Common myeloid progenitor, CD34-positive (primary cell): Measurements from ENCODE around the gene CD320.
A peak's percentile ranks its signal among the peaks of the same experiment; 100 is the strongest.
"Not testable (repeated sequence)": the region's sequence is repeated elsewhere in the genome, so short reads cannot be mapped to it uniquely, and the experiment has no call there.

Source experiments
- CTCF ChIA-PET: fragments of 350-600 bp; sonication (Branson Sonifier 250); formaldehyde crosslinking; loops from one replicate; lab custom pipeline; 2021; ENCODE audit warnings: antibody characterized with exemption; lab: Charles Lee
- POLR2A ChIA-PET: fragments of 350-600 bp; sonication (Branson Sonifier 250); formaldehyde crosslinking; loops from one replicate; lab custom pipeline; 2021; ENCODE audit warnings: antibody characterized with exemption; lab: Charles Lee
- DNase-seq, 3 donors: peaks; one replicate each; pipeline versions ENCODE4 v3.0.0 to v3.0.0-alpha.2; 2013
- H3K27ac ChIP-seq, 2 experiments: 1 replicate in 1 of 2; 2 replicates in 1 of 2; pipeline ENCODE4 v1.7.0; 2013; ENCODE audit warnings: inconsistent platforms in 2 of 2, low read length in 2 of 2, mild to moderate bottlenecking in 2 of 2, low read depth in 1 of 2, moderate library complexity in 1 of 2; ENCODE audit not compliant: severe bottlenecking in 2 of 2, insufficient read depth in 1 of 2, poor library complexity in 1 of 2
- H3K27me3 ChIP-seq, 5 experiments: replicated peaks in 2 of 5; 1 replicate in 3 of 5; 2 replicates in 2 of 5; pipeline versions ENCODE4 v1.6.1 to v1.7.0; 2013; ENCODE audit warnings: low read length in 4 of 5, mild to moderate bottlenecking in 2 of 5, moderate library complexity in 2 of 5, inconsistent platforms in 1 of 5; ENCODE audit not compliant: insufficient read depth in 5 of 5, control insufficient read depth in 4 of 5
- H3K36me3 ChIP-seq, 4 experiments: 1 replicate in 2 of 4; 2 replicates in 2 of 4; pipeline versions ENCODE4 v1.6.1 to v1.7.0; 2013; ENCODE audit warnings: low read length in 3 of 4, control low read depth in 1 of 4, mild to moderate bottlenecking in 1 of 4; ENCODE audit not compliant: control insufficient read depth in 4 of 4, insufficient read depth in 4 of 4
- H3K4me1 ChIP-seq, 4 experiments: 1 replicate in 3 of 4; 2 replicates in 1 of 4; pipeline versions ENCODE4 v1.6.1 to v1.7.1; 2013; ENCODE audit warnings: low read length in 3 of 4, mild to moderate bottlenecking in 3 of 4, control low read depth in 1 of 4, inconsistent platforms in 1 of 4, moderate library complexity in 1 of 4; ENCODE audit not compliant: control insufficient read depth in 4 of 4, insufficient read depth in 4 of 4; ENCODE audit errors: control extremely low read depth in 1 of 4
- H3K4me3 ChIP-seq, 7 experiments: 1 replicate in 4 of 7; 2 replicates in 3 of 7; pipeline versions ENCODE4 v1.5.1 to v1.7.0; 2013; ENCODE audit warnings: mild to moderate bottlenecking in 7 of 7, low read length in 6 of 7, moderate library complexity in 6 of 7, inconsistent platforms in 2 of 7, low read depth in 2 of 7, control low read depth in 1 of 7; ENCODE audit not compliant: insufficient read depth in 4 of 7, control insufficient read depth in 1 of 7; ENCODE audit errors: extremely low read depth in 1 of 7
- H3K9me3 ChIP-seq, 5 experiments: 1 replicate in 4 of 5; 2 replicates in 1 of 5; pipeline versions ENCODE4 v1.6.1 to v1.7.1; 2013; ENCODE audit warnings: low read length in 4 of 5, mild to moderate bottlenecking in 2 of 5, inconsistent platforms in 1 of 5, low read depth in 1 of 5, moderate library complexity in 1 of 5; ENCODE audit not compliant: control insufficient read depth in 4 of 5, insufficient read depth in 2 of 5; ENCODE audit errors: control extremely low read depth in 1 of 5
- WGBS: methylation state at CpG from one replicate; pipeline ENCODE4 v1.1.5; 2013; ENCODE audit not compliant: insufficient coverage; 5-methylcytosine and 5-hydroxymethylcytosine counted together

CD320 gene

GRCh38 chr19:8319807-8320520 lies 11.8 kb upstream of the CD320 start:
- ChIA-PET CTCF (interaction anchor here (0.7 to 1.6 kb wide), 3 partner anchors 9 to 11 kb away, joined by 3 to 4 read pairs (median 3); no protein-coding TSS in a partner anchor), POLR2A (interaction anchor here (1.6 kb wide), 1 partner anchor 14 kb away, joined by 4 read pairs; no protein-coding TSS in a partner anchor)
- peak overlapping the region in 1 of 2 experiments; percentile 97 for H3K27ac ChIP-seq
- H3K9me3 ChIP-seq, result no peaks in the 10 kb centered on the region
- peaks cover 5 to 44% (median 37%) of the 10 kb centered on the region in 4 experiments for H3K4me1 ChIP-seq
- H3K4me3 ChIP-seq, result peak overlapping the region; percentile 87 to 100 (median 93)
- DNase-seq, result no peak
- peaks cover 0 to 29% (median 17%) of the 10 kb centered on the region in 4 experiments for H3K36me3 ChIP-seq
- no peaks in the 10 kb centered on the region for H3K27me3 ChIP-seq
- whole genome bisulfite sequencing, result 96% methylated on average over 10 of the region's 19 CpGs

DNA sequence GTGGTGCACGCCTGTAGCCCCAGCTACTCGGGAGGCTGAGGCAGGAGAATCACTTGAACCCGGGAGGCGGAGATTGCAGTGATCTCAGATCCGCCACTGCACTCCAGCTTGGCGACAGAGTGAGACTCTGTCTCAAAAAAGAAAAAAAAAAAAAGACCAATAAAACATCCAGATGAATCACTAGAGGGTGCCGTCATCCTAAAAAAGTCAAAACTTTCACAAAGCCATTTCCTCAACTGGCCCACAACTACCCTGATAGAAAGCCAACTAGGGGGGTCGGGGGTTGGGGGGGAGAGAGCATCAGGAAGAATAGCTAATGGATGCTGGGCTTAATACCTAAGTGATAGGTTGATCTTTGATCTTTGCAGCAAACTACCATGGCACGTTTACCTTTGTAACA lies 10.7 kb upstream of the CD320 start:
- H3K27ac ChIP-seq, H3K4me3 ChIP-seq, POLR2A ChIA-PET, H3K9me3 ChIP-seq, H3K27me3 ChIP-seq: not testable (repeated sequence)
- CTCF ChIA-PET, result interaction anchor here (0.9 kb wide), 1 partner anchor 9 kb away, joined by 5 read pairs; no protein-coding TSS in a partner anchor
- peak in 2 of 3 donors; percentile 53 to 57 for DNase-seq
- Histone ChIP-seq H3K36me3 (peaks cover 0 to 33% (median 20%) of the 10 kb centered on the region in 4 experiments), H3K4me1 (peaks cover 5 to 38% (median 33%) of the 10 kb centered on the region in 4 experiments)
- 100% methylated on average over 1 of the region's 9 CpGs for WGBS

DNA sequence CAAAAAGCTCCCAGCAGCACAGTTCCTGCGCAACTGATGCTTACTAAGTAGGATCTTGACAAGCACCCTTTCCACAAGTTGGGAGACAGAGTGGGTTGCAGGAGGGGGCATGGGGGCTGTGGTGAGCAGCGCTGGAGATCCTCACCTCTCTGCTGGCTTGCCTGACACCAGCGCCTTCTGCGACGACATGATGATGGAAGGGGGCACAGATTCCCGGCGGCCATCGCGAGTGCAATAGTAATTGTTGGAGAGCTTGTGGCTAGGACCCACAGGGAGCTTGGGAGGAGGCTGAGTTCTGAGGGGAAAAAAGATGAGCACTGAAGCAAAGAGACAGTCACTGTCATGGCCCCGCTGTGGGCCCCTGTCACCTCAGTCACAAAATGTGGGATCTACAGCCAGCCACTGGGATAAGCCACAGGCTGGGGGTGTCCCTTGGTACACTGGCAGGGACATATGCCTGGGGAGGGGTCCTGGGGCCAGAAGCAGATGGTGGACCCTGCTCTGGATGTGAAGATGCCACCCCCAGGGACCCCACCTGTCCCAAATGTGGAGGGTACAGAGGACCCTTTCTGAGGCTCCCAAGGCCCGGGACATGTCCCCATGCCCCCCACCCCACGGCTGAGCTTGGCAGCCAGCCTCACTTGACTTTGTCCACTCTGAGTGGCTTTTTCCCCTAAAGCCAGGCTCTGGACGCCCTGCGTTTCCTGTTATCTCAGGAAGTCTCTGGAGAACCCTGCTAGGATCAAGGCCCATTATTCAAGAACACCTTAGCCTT lies 8.4 kb upstream of the CD320 start:
- ChIA-PET CTCF (interaction anchor here (0.6 to 0.8 kb wide), 2 partner anchors 10 to 1882 kb away, joined by 3 read pairs; no protein-coding TSS in a partner anchor), POLR2A (no interaction called here)
- WGBS, result 94% methylated on average over 13 of the region's 14 CpGs
- DNase-seq, result no peak
- H3K27ac ChIP-seq, result no peak overlapping the region
- H3K4me1 ChIP-seq, result peaks cover 3 to 22% (median 15%) of the 10 kb centered on the region in 4 experiments
- no peak overlapping the region for H3K4me3 ChIP-seq
- no peaks in the 10 kb centered on the region for H3K27me3 ChIP-seq
- H3K36me3 ChIP-seq, result peaks cover 3 to 36% (median 20%) of the 10 kb centered on the region in 4 experiments
- H3K9me3 ChIP-seq, result no peaks in the 10 kb centered on the region

GRCh38 chr19:8314981-8315640 lies 7.0 kb upstream of the CD320 start:
- H3K27me3 ChIP-seq, H3K4me3 ChIP-seq, CTCF ChIA-PET, DNase-seq, POLR2A ChIA-PET, H3K9me3 ChIP-seq, H3K27ac ChIP-seq: not testable (repeated sequence)
- WGBS, result 93% methylated on average over 6 of the region's 11 CpGs
- peaks cover 0 to 14% (median 8%) of the 10 kb centered on the region in 4 experiments for H3K4me1 ChIP-seq
- peaks cover 3 to 48% (median 26%) of the 10 kb centered on the region in 4 experiments for H3K36me3 ChIP-seq

GRCh38 chr19:8311461-8312260 lies 3.5 kb upstream of the CD320 start:
- Histone ChIP-seq H3K36me3 (peaks cover 3 to 54% (median 32%) of the 10 kb centered on the region in 4 experiments), H3K9me3 (no peaks in the 10 kb centered on the region), H3K27ac (no peak overlapping the region), H3K4me1 (peaks cover 5 to 22% (median 19%) of the 10 kb centered on the region in 4 experiments), H3K4me3 (no peak overlapping the region), H3K27me3 (peaks cover 0 to 8% (median 0%) of the 10 kb centered on the region in 5 experiments)
- POLR2A ChIA-PET, result no interaction called here
- CTCF ChIA-PET, result interaction anchor here (0.8 to 1.1 kb wide), 3 partner anchors 9 to 23 kb away, joined by 3 to 4 read pairs (median 3); no protein-coding TSS in a partner anchor
- WGBS, result 91% methylated on average over 11 of the region's 16 CpGs
- no peak for DNase-seq

- H3K4me1 ChIP-seq, result peaks cover 5 to 22% (median 19%) of the 10 kb centered on the region in 4 experiments
- ChIA-PET CTCF (interaction anchor here (0.6 to 1.6 kb wide), 2 partner anchors 8 to 45 kb away, joined by 5 read pairs; no protein-coding TSS in a partner anchor), POLR2A (no interaction called here)
- DNase-seq, result no peak
- no peaks in the 10 kb centered on the region for H3K9me3 ChIP-seq
- no peak overlapping the region for H3K27ac ChIP-seq
- peaks cover 0 to 9% (median 0%) of the 10 kb centered on the region in 5 experiments for H3K27me3 ChIP-seq
- 98% methylated on average over 15 of the region's 17 CpGs for WGBS
- H3K36me3 ChIP-seq, result peaks cover 3 to 47% (median 25%) of the 10 kb centered on the region in 4 experiments
- no peak overlapping the region for H3K4me3 ChIP-seq
Measured at GRCh38 chr19:8310342-8311055, 2.3 kb upstream of the CD320 start.
